B cell (primary cell): ENCODE measurements around the gene FAM131B. TPM values are rescaled to one million over a fixed set of nuclear protein-coding genes. Genes with fewer than 3 reads are reported as not detected.

Experiments used
- ATAC-seq: fragments of 200-7000 bp; cut with Tn5 transposase; one replicate; pipeline ENCODE4 v1.10.0; 2021; ENCODE audit warnings: low read depth, mild to moderate bottlenecking, moderate number of reproducible peaks, moderate library complexity
- CTCF ChIA-PET: fragments of 350-600 bp; sonication (Branson Sonifier 250); formaldehyde crosslinking; loops from one replicate; lab custom pipeline; 2021; ENCODE audit warnings: antibody characterized with exemption, inconsistent platforms; lab: Charles Lee
- POLR2A ChIA-PET: fragments of 350-600 bp; sonication (Branson Sonifier 250); formaldehyde crosslinking; loops from one replicate; lab custom pipeline; 2021; ENCODE audit warnings: antibody characterized with exemption; lab: Charles Lee
- DNase-seq: peaks from one replicate; pipeline ENCODE4 v3.0.0; 2013
- H2AFZ ChIP-seq: 2 replicates; pipeline ENCODE4 v1.6.1; 2012; ENCODE audit warnings: mild to moderate bottlenecking, low read depth, low read length; ENCODE audit not compliant: insufficient read depth, poor library complexity, severe bottlenecking
- H3K27ac ChIP-seq, 2 donors: 1 replicate in 1 of 2; 2 replicates in 1 of 2; pipeline ENCODE4 v1.5.1; 2012 to 2013; ENCODE audit warnings: low read length in 2 of 2, mild to moderate bottlenecking in 2 of 2, moderate library complexity in 1 of 2
- H3K27me3 ChIP-seq, 4 experiments: fragments of 200-600 bp in 1 of 4; sonication (generic) in 1 of 4; replicated peaks in 1 of 4; 1 replicate in 2 of 4; 2 replicates in 2 of 4; pipeline versions ENCODE4 v1.6.1 to v1.7.0; 2013 to 2016; ENCODE audit warnings: low read length in 3 of 4, mild to moderate bottlenecking in 2 of 4, mixed read lengths in 1 of 4, moderate library complexity in 1 of 4; ENCODE audit not compliant: insufficient read depth in 4 of 4, control insufficient read depth in 3 of 4; ENCODE audit errors: control extremely low read depth in 1 of 4
- H3K36me3 ChIP-seq, 2 experiments: replicated peaks in 1 of 2; 1 replicate in 1 of 2; 2 replicates in 1 of 2; pipeline versions ENCODE4 v1.6.1 to v1.7.1; 2013; ENCODE audit warnings: low read length in 1 of 2; ENCODE audit not compliant: insufficient read depth in 2 of 2, control insufficient read depth in 1 of 2; ENCODE audit errors: control extremely low read depth in 1 of 2, extremely low read depth in 1 of 2
- H3K4me1 ChIP-seq, 2 donors: fragments of 200-600 bp in 1 of 2; sonication (generic) in 1 of 2; 1 replicate in 1 of 2; 2 replicates in 1 of 2; pipeline versions ENCODE4 v1.5.1 to v1.6.1; 2013 to 2017; ENCODE audit warnings: low read length in 2 of 2; ENCODE audit not compliant: control insufficient read depth in 2 of 2, insufficient read depth in 2 of 2
- H3K4me2 ChIP-seq: replicated peaks from 2 replicates; pipeline ENCODE3; 2012; ENCODE audit warnings: mild to moderate bottlenecking, low read depth, low read length; ENCODE audit not compliant: poor library complexity, severe bottlenecking
- H3K4me3 ChIP-seq, 5 experiments: fragments of 200-600 bp in 1 of 5; sonication (generic) in 1 of 5; 1 replicate in 3 of 5; 2 replicates in 2 of 5; pipeline versions ENCODE4 v1.5.1 to v1.7.0; 2011 to 2016; ENCODE audit warnings: low read length in 4 of 5, mild to moderate bottlenecking in 4 of 5, low read depth in 2 of 5, control low read depth in 1 of 5, moderate library complexity in 1 of 5; ENCODE audit not compliant: insufficient read depth in 1 of 5; ENCODE audit errors: control extremely low read depth in 1 of 5, extremely low read depth in 1 of 5
- H3K79me2 ChIP-seq: fragments of 200-600 bp; sonication (generic); one replicate; pipeline ENCODE4 v1.6.0; 2016; ENCODE audit warnings: low read length; ENCODE audit not compliant: control insufficient read depth, insufficient read depth
- H3K9ac ChIP-seq: fragments of 200-600 bp; sonication (generic); 2 replicates; pipeline ENCODE4 v1.6.1; 2017; ENCODE audit warnings: mild to moderate bottlenecking, low read length, moderate library complexity
- H3K9me3 ChIP-seq, 3 donors: one replicate each; pipeline versions ENCODE4 v1.6.1 to v1.7.1; 2013; ENCODE audit warnings: low read length in 2 of 3; ENCODE audit not compliant: control insufficient read depth in 2 of 3, insufficient read depth in 1 of 3; ENCODE audit errors: control extremely low read depth in 1 of 3
- H4K20me1 ChIP-seq: 2 replicates; pipeline ENCODE4 v1.6.0; 2012; ENCODE audit warnings: mild to moderate bottlenecking, low read length; ENCODE audit not compliant: insufficient read depth, control insufficient read depth, poor library complexity, severe bottlenecking
- H3K27ac Mint-ChIP-seq: one replicate; pipeline ENCODE4 v1.8.0; 2021; ENCODE audit warnings: mixed read lengths
- H3K27me3 Mint-ChIP-seq: one replicate; pipeline ENCODE4 v1.8.0; 2021; ENCODE audit warnings: mixed read lengths
- H3K4me1 Mint-ChIP-seq: one replicate; pipeline ENCODE4 v1.8.0; 2021; ENCODE audit warnings: mixed read lengths
- H3K4me3 Mint-ChIP-seq: one replicate; pipeline ENCODE4 v1.8.0; 2021; ENCODE audit warnings: mixed read lengths
- H3K9me3 Mint-ChIP-seq: one replicate; pipeline ENCODE4 v1.8.0; 2022; ENCODE audit warnings: mixed read lengths; ENCODE audit not compliant: insufficient read depth
- EZH2 ChIP-seq: IDR thresholded peaks from 2 replicates; pipeline ENCODE4 v1.6.1; 2012; ENCODE audit warnings: borderline replicate concordance, low read depth, mild to moderate bottlenecking, moderate library complexity, low read length; ENCODE audit not compliant: insufficient read depth, poor library complexity, severe bottlenecking
- WGBS: methylation state at CpG from one replicate; pipeline ENCODE4 v1.1.5; 2013; ENCODE audit warnings: missing lambda C conversion rate; ENCODE audit not compliant: insufficient coverage; 5-methylcytosine and 5-hydroxymethylcytosine counted together
- intact Hi-C: fragments of 100-400 bp; cut with micrococcal nuclease; formaldehyde crosslinking; loops from one replicate; pipeline ENCODE4 v1.10.0; 2022
- polyA plus RNA-seq: library from polyadenylated mRNA; depleted of rRNA; stranded (reverse); fragments of >200 nt; gene quantifications from 2 replicates; pipeline ENCODE4 v1.2.3, GENCODE V29; 2012
- total RNA-seq, 2 donors: library from RNA; stranded (reverse); fragments of 120-200 nt in 1 of 2; gene quantifications; 1 replicate in 1 of 2; 2 replicates in 1 of 2; pipeline versions ENCODE4 v1.2.3 to v1.2.4, GENCODE V29; 2013 to 2022
- TF ChIP-seq, protein P1 (sequence below): fragments of 200-600 bp; IDR thresholded peaks from one replicate; pipeline ENCODE4 v1.8.0; 2022; ENCODE audit warnings: antibody characterized with exemption, mild to moderate bottlenecking

Gene FAM131B
- total and polyA plus RNA-seq, 2 donors (not counting 1 experiment from before 2014, with no cell fraction given), result 0.05 TPM; not detected in 1

GRCh38 chr7:143408686-143409561, 46.4 kb upstream of the FAM131B start, which contains the start of gene EPHA1:
TSS of gene EPHA1 (minus strand) at chr7:143408856. CDS start at chr7:143408805, 51 bp downstream.
- Mint-ChIP-seq H3K4me1 (peaks cover 29% of the 10 kb centered on the region), H3K9me3 (no peaks in the 10 kb centered on the region), H3K27ac (no peak within 1 kb of the TSS), H3K27me3 (peaks cover 32% of the 10 kb centered on the region), H3K4me3 (peak within 1 kb of the TSS; percentile 76)
- Histone ChIP-seq H3K9me3 (no peaks in the 10 kb centered on the region), H3K79me2 (no peaks in the 10 kb centered on the region), H2AFZ (peak within 1 kb of the TSS; percentile 57), H3K9ac (peak within 1 kb of the TSS; percentile 55), H3K4me1 (peaks cover 27 to 29% of the 10 kb centered on the region in 2 donors), H3K4me2 (peak within 1 kb of the TSS; percentile 76), H3K27me3 (peaks cover 0 to 36% (median 16%) of the 10 kb centered on the region in 4 experiments), H3K27ac (no peak within 1 kb of the TSS), H3K4me3 (peak within 1 kb of the TSS in 4 of 5 experiments; percentile 18 to 38 (median 36)), H3K36me3 (no peaks in the 10 kb centered on the region), H4K20me1 (no peaks in the 10 kb centered on the region)
- ATAC-seq (peak; percentile 74), DNase-seq (peak; percentile 47)
- 12% methylated on average over 20 of the region's 39 CpGs for whole genome bisulfite sequencing
- CTCF ChIA-PET, result interaction anchor here (0.6 to 3.0 kb wide), 4 partner anchors 7 to 168 kb away, joined by 3 to 23 read pairs (median 16); no protein-coding TSS in a partner anchor
- POLR2A ChIA-PET, result interaction anchor here (1.0 to 1.4 kb wide), 2 partner anchors 27 to 29 kb away, joined by 3 to 4 read pairs; no protein-coding TSS in a partner anchor
- no peak for TF ChIP-seq EZH2
- TF ChIP-seq, protein P1, sequence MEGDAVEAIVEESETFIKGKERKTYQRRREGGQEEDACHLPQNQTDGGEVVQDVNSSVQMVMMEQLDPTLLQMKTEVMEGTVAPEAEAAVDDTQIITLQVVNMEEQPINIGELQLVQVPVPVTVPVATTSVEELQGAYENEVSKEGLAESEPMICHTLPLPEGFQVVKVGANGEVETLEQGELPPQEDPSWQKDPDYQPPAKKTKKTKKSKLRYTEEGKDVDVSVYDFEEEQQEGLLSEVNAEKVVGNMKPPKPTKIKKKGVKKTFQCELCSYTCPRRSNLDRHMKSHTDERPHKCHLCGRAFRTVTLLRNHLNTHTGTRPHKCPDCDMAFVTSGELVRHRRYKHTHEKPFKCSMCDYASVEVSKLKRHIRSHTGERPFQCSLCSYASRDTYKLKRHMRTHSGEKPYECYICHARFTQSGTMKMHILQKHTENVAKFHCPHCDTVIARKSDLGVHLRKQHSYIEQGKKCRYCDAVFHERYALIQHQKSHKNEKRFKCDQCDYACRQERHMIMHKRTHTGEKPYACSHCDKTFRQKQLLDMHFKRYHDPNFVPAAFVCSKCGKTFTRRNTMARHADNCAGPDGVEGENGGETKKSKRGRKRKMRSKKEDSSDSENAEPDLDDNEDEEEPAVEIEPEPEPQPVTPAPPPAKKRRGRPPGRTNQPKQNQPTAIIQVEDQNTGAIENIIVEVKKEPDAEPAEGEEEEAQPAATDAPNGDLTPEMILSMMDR, result no peak
- intact Hi-C loops, result loop anchor here (2.0 kb wide), 1 partner anchor 28 kb away; the partner anchor contains the start of gene ZYX
